Ishikawa (cell line): ENCODE measurements around the gene BRD7.

Experiments used
- CEBPB ChIP-seq: IDR thresholded peaks from 2 replicates; pipeline ENCODE4 v1.6.1; 2012
- CREB1 ChIP-seq: IDR thresholded peaks from 2 replicates; pipeline ENCODE4 v1.6.1; 2012; ENCODE audit warnings: low read depth
- EGR1 ChIP-seq: IDR thresholded peaks from 2 replicates; pipeline ENCODE4 v1.6.1; 2012
- EP300 ChIP-seq: IDR thresholded peaks from 2 replicates; pipeline ENCODE4 v1.6.1; 2012; ENCODE audit warnings: borderline replicate concordance
- FOXM1 ChIP-seq: IDR thresholded peaks from 2 replicates; pipeline ENCODE4 v1.6.1; 2012; ENCODE audit warnings: low read depth, borderline replicate concordance
- NFIC ChIP-seq: IDR thresholded peaks from 2 replicates; pipeline ENCODE4 v1.6.1; 2012
- RAD21 ChIP-seq: IDR thresholded peaks from 2 replicates; pipeline ENCODE4 v1.6.1; 2012; ENCODE audit warnings: low read depth
- TAF1 ChIP-seq: IDR thresholded peaks from 2 replicates; pipeline ENCODE4 v1.6.1; 2012; ENCODE audit warnings: low read depth, mild to moderate bottlenecking
- TCF12 ChIP-seq: IDR thresholded peaks from 2 replicates; pipeline ENCODE4 v1.6.1; 2012; ENCODE audit warnings: low read depth
- TEAD4 ChIP-seq: IDR thresholded peaks from 2 replicates; pipeline ENCODE4 v1.6.1; 2012
- YY1 ChIP-seq: IDR thresholded peaks from 2 replicates; pipeline ENCODE4 v1.6.1; 2012; ENCODE audit warnings: low read depth
- TF ChIP-seq, protein P1 (sequence below): IDR thresholded peaks from 2 replicates; pipeline ENCODE4 v1.6.1; 2012
- TF ChIP-seq, protein P2 (sequence below): IDR thresholded peaks from 2 replicates; pipeline ENCODE4 v1.6.1; 2012
- TF ChIP-seq, protein P3 (sequence below): IDR thresholded peaks from 2 replicates; pipeline ENCODE4 v1.6.1; 2012; ENCODE audit warnings: low read depth, mild to moderate bottlenecking

DNA sequence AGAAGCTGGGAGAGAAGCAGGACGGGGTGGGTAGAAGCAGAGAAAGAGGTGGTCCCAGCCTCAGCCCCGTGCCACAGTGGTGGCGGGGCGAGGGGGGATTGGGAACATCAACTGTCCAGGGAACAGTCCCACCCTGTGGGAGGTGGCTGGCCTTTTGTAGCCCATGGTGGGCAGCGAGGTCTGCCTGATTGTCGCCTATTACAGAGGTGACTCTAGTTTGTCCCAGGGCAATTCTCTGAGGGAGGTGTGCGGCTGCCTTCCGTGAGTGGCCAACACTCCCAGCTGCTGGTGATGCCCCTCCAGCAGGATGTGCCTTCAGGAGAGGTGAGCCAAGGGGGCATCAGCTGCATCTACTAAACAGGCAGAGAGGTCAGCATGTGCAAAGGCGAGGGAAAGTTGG is 5.0 kb upstream of the BRD7 start:
- TF ChIP-seq FOXM1, result no peak
- TF ChIP-seq NFIC, result no peak
- no peak for TF ChIP-seq CEBPB
- no peak for TF ChIP-seq TAF1
- no peak for TF ChIP-seq RAD21
- no peak for TF ChIP-seq EP300
- no peak for TF ChIP-seq TCF12
- TF ChIP-seq, protein P1, sequence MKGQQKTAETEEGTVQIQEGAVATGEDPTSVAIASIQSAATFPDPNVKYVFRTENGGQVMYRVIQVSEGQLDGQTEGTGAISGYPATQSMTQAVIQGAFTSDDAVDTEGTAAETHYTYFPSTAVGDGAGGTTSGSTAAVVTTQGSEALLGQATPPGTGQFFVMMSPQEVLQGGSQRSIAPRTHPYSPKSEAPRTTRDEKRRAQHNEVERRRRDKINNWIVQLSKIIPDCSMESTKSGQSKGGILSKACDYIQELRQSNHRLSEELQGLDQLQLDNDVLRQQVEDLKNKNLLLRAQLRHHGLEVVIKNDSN, result no peak
- TF ChIP-seq, protein P2, sequence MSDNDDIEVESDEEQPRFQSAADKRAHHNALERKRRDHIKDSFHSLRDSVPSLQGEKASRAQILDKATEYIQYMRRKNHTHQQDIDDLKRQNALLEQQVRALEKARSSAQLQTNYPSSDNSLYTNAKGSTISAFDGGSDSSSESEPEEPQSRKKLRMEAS, result no peak
- no peak for TF ChIP-seq CREB1
- TF ChIP-seq, protein P3, sequence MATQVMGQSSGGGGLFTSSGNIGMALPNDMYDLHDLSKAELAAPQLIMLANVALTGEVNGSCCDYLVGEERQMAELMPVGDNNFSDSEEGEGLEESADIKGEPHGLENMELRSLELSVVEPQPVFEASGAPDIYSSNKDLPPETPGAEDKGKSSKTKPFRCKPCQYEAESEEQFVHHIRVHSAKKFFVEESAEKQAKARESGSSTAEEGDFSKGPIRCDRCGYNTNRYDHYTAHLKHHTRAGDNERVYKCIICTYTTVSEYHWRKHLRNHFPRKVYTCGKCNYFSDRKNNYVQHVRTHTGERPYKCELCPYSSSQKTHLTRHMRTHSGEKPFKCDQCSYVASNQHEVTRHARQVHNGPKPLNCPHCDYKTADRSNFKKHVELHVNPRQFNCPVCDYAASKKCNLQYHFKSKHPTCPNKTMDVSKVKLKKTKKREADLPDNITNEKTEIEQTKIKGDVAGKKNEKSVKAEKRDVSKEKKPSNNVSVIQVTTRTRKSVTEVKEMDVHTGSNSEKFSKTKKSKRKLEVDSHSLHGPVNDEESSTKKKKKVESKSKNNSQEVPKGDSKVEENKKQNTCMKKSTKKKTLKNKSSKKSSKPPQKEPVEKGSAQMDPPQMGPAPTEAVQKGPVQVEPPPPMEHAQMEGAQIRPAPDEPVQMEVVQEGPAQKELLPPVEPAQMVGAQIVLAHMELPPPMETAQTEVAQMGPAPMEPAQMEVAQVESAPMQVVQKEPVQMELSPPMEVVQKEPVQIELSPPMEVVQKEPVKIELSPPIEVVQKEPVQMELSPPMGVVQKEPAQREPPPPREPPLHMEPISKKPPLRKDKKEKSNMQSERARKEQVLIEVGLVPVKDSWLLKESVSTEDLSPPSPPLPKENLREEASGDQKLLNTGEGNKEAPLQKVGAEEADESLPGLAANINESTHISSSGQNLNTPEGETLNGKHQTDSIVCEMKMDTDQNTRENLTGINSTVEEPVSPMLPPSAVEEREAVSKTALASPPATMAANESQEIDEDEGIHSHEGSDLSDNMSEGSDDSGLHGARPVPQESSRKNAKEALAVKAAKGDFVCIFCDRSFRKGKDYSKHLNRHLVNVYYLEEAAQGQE, result no peak
- TF ChIP-seq EGR1, result no peak
- no peak for TF ChIP-seq YY1
- no peak for TF ChIP-seq TEAD4
